Skeletal muscle satellite cell (primary cell): ENCODE results near the gene HOXC11. TPM values are rescaled to one million over a fixed set of nuclear protein-coding genes. Genes with fewer than 3 reads are reported as not detected.

Experiments
- H3K27me3 ChIP-seq: 2 replicates; pipeline ENCODE4 v1.7.0; 2013; ENCODE audit warnings: low read length; ENCODE audit not compliant: control insufficient read depth, insufficient read depth
- H3K36me3 ChIP-seq: 2 replicates; pipeline ENCODE4 v1.7.0; 2013; ENCODE audit warnings: mild to moderate bottlenecking, control low read depth, low read length; ENCODE audit not compliant: insufficient read depth
- H3K4me1 ChIP-seq: 2 replicates; pipeline ENCODE4 v1.7.0; 2013; ENCODE audit warnings: low read length; ENCODE audit not compliant: control insufficient read depth, insufficient read depth
- H3K4me2 ChIP-seq: 2 replicates; pipeline ENCODE4 v1.7.0; 2013; ENCODE audit warnings: mild to moderate bottlenecking, low read length
- H3K4me3 ChIP-seq: 2 replicates; pipeline ENCODE4 v1.7.0; 2013; ENCODE audit warnings: low read length
- H3K9ac ChIP-seq: 2 replicates; pipeline ENCODE4 v1.7.0; 2013; ENCODE audit warnings: mild to moderate bottlenecking, low read depth, low read length, moderate library complexity
- H3K9me3 ChIP-seq: replicated peaks from 2 replicates; pipeline ENCODE4 v1.7.0; 2013; ENCODE audit warnings: mild to moderate bottlenecking, control low read depth, low read length
- small RNA-seq: library from RNA; depleted of rRNA; stranded (forward); fragments of <200 nt; gene quantifications from one replicate; pipeline ENCODE3, GENCODE V24; 2012

HOXC11 gene

DNA sequence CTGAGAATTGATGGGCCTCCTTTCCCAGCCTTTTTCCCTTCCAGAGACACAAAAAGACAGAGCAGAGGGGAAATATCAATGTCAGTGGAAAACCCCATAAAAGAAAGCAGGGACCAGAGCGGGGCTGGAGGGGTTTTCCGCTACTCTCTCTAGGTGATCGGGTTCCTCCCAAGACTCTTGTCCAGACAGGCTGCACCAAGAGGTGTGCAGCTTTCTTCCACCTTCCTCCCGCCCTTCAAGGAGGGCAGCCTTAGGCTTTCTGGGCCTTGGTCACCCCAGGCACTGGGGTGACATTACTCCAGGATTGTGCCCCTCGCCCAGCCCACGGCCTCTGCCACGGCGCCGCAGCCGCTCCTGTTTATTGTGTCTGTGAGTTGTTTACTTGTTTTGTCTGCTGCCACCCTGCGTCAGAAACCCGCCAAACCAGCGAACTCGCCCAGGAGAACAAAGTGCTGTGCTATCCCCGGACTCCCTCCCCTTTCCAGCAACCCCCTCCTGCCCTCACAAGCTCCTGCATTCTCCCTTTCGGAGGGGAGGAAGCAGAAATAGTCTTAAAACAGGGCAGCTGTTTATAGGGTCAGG is 48.6 kb downstream of the HOXC11 start:
- H3K9me3 ChIP-seq = no peaks in the 10 kb centered on the region
- H3K9ac ChIP-seq = peak overlapping the region; percentile 96
- H3K4me3 ChIP-seq = peak overlapping the region; percentile 86
- H3K36me3 ChIP-seq = no peaks in the 10 kb centered on the region
- H3K27me3 ChIP-seq = no peaks in the 10 kb centered on the region
- H3K4me1 ChIP-seq = peaks cover 68% of the 10 kb centered on the region
- H3K4me2 ChIP-seq = peak overlapping the region; percentile 94

DNA sequence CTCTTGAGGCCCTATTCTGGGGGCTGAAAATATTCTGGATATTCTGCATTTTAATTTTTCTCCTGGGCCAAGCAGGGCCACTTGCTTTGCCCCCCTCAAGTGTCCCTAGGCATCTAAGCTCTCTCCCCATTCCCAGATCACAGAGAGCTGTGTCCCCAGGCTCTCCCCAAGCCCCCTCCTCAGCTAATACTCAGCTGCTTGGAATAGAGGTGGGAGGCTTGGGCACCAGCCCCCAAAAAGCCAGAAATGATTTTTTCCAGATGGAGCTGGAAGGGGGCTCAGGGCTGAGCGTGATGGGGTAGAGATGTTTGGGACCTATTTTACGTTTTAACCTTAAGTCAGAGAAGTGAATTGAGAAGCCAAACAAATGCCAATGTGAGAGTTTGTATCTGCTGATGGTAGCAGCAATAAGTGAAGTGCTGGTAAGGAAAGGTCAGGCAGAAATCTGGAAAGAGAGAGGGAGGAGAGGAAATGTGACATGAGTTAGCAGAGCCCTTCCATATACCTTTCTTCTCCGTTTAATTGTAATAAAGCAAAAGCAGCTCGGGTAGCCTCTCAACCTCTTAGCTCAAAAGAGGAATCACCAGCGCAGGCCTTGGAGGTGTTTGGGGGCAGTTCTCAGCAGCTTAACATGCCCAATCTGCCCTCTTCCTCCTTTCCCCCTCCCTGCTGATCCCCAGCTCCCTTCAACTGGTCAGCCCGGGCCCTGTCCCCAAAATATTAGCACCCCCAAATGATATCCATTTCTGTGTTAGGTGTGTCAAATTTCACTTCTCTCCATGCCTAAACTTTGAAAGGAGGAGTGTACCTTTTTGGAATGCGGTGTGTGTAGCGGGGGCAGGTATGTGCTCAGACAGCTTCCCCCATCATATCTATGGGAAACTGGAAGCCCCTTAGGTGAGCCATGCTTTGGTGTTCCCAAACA is 50.3 kb downstream of the HOXC11 start:
- Histone ChIP-seq H3K9ac (peak overlapping the region; percentile 96), H3K9me3 (no peaks in the 10 kb centered on the region), H3K27me3 (no peaks in the 10 kb centered on the region), H3K4me2 (peak overlapping the region; percentile 94), H3K4me1 (peaks cover 85% of the 10 kb centered on the region), H3K4me3 (peak overlapping the region; percentile 58), H3K36me3 (peaks cover 3% of the 10 kb centered on the region)

DNA sequence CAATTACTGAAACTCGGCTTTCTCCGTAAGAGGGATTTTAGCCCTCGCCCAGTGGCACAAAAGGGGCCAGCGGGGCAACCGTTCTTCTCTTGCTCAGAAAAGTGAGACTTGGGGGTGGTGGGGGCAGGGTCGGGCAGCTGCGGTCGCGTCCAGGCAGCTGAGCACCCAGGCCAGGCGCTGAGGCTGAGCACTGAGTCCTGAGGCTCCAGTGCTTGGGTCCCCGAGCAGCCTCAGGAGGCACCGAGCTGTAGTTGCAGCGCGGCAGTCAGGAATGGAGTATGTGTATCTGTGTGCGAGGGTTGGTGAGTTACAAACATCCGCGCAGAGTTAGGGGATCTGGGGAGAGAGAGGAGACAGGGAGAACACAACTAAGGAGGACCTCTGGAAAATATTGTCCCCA is 51.2 kb downstream of the HOXC11 start:
- no peaks in the 10 kb centered on the region for H3K9me3 ChIP-seq
- peak overlapping the region; percentile 94 for H3K4me2 ChIP-seq
- peaks cover 94% of the 10 kb centered on the region for H3K4me1 ChIP-seq
- H3K27me3 ChIP-seq = no peaks in the 10 kb centered on the region
- peak overlapping the region; percentile 58 for H3K4me3 ChIP-seq
- peaks cover 10% of the 10 kb centered on the region for H3K36me3 ChIP-seq
- H3K9ac ChIP-seq = peak overlapping the region; percentile 96

DNA sequence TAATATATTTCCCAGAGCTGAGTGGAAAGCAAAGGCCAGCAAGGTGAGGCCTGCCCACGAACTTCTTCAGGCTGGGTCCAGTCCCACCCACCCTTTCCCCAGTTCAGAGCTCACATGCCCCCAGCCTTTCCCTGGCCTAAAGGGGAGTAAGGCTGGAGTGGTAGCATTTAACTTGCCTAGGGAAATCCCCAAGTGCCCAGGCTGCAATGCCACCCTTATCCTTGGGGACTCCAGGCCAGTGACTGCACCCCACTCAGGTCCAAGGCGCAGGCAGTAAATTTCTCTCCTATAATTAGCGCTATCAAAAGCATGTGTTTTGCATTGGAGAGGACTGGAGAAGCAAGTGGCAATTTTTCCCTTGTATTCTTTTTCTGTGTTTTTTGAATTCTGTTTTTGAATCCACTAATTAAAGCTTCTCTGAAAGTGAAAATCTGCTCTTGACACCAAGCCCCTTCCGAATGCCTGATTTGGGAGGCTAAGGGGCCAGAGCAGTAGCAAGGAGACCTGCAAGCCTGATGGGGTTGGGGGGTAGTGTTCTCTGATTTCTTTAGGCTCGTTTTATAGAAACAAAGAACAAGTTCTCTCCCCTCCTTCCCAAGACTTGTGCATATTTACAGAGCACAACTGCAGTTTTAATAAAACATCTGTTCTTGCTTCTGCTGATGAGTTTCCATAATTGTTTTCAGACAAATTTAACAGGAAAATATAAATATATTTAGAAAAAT is 51.8 kb downstream of the HOXC11 start:
- Histone ChIP-seq H3K4me2 (peak overlapping the region; percentile 94), H3K36me3 (peaks cover 14% of the 10 kb centered on the region), H3K9me3 (no peaks in the 10 kb centered on the region), H3K4me3 (peak overlapping the region; percentile 58), H3K9ac (peak overlapping the region; percentile 96), H3K27me3 (no peaks in the 10 kb centered on the region), H3K4me1 (peaks cover 94% of the 10 kb centered on the region)

DNA sequence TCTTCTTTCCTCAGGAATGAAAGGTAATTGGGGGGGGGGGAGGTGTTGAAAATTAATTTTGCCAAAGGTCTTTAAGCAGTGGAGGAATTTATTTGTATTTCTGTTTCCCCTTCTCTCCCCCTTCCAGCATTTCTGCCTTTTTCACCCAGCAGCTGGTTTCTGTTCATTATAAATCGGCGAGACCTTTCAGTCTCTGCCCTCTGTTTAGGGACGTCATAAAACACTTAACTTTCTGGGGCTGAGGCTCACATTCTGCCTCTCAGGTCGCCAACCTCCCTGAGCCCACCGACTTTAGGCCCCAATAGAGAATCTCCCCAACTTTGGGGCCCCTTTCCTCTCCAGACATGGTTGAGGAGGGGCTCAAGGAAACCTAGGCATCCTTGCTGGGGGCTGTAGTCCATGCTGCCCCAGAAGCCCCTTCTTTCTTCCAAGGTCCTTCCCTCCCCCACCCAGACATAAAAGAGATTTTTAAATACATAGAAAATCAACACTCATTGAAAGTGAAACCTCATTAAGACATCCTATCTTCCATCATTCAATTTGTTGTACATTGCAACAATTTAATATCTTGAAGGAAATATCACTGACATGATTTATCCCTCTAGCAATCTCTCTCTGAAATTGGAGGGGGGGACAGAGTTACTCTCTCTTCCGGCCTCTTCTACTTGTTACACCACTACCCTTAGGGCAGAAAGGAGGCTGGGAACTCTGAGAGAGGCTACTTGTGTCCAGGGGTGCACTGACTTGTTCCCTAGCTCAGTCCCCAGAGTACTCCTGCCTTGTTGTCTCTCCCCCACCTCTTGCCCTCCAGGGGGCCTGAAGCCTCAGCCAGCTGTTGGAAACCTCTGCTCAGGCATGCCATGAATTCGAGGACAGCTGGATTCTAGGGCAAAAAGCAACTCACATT is 52.8 kb downstream of the HOXC11 start:
- peaks cover 21% of the 10 kb centered on the region for H3K36me3 ChIP-seq
- no peaks in the 10 kb centered on the region for H3K27me3 ChIP-seq
- H3K4me3 ChIP-seq = peak overlapping the region; percentile 58
- H3K4me2 ChIP-seq = peak overlapping the region; percentile 94
- H3K9me3 ChIP-seq = no peaks in the 10 kb centered on the region
- peaks cover 83% of the 10 kb centered on the region for H3K4me1 ChIP-seq
- peak overlapping the region; percentile 96 for H3K9ac ChIP-seq

DNA sequence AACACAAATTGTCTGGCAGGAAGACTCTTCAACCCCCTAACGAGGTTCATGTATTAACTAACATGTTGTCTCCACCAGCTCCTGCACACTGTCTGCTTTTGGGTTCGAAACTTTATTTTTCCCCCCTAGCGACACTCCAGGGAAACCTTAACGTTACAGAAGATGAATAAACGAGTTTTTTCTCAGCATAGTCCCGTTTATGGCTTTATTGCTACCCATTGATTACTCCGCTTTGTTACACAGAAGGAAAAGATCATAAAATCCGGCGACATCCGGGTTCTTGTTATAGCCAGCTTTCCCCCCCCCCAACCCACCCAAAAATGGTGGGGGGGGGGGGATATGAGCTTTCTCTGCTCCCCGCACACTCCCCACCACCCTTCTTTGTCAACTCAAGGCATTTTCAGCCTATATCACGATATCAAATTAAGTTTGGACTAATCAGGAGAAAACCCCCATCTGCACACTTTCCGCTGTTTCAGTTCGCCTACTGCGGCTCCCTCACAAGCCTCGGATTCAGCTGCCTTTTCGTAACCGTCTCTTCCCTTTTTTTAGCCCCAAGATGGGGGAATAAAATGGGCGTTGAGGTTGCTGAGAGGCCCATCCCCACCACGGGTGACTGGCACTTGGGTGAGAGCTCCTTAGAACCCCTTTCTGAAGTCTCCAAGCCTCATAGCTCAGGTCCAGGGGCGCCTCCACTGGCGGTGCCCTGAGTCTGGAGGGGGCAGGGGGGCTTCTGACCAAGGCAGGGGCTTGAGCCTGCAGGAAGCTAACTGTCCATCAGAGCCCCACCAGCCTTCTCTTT is 53.9 kb downstream of the HOXC11 start:
- peaks cover 73% of the 10 kb centered on the region for H3K4me1 ChIP-seq
- no peaks in the 10 kb centered on the region for H3K9me3 ChIP-seq
- peak overlapping the region; percentile 94 for H3K4me2 ChIP-seq
- H3K4me3 ChIP-seq = peak overlapping the region; percentile 58
- no peaks in the 10 kb centered on the region for H3K27me3 ChIP-seq
- H3K9ac ChIP-seq = peak overlapping the region; percentile 96
- H3K36me3 ChIP-seq = peaks cover 31% of the 10 kb centered on the region

Small RNAs within 50 kb of the gene (small RNA-seq; reads per million reads assigned to genes)
- gene AC012531.3 = not detected
- gene AC012531.4 = not detected
- 0.42 reads per million for gene MIR196A2
- not detected for gene RF01905
- not detected for gene RF01906
